Tibial artery (tissue), 4 donors: ENCODE data around the gene MPST.

Experiments
- DNase-seq, 2 donors: peaks; one replicate each; pipeline ENCODE4 v3.0.0-alpha.2; 2019
- H3K27ac ChIP-seq, 2 donors: fragments of 200-600 bp; sonication (generic) in 1 of 2; 1 replicate in 1 of 2; 2 replicates in 1 of 2; pipeline ENCODE4 v1.5.1; 2018 to 2019; ENCODE audit warnings: mild to moderate bottlenecking in 1 of 2
- H3K27me3 ChIP-seq, 2 donors: fragments of 200-600 bp; sonication (generic) in 1 of 2; one replicate each; pipeline versions ENCODE4 v1.5.1 to v1.6.0; 2016 to 2019
- H3K36me3 ChIP-seq, 3 donors: fragments of 200-600 bp; sonication (generic) in 2 of 3; one replicate each; pipeline ENCODE4 v1.5.1; 2016 to 2019; ENCODE audit warnings: mild to moderate bottlenecking in 2 of 3
- H3K4me1 ChIP-seq, 4 donors: fragments of 200-600 bp; sonication (generic) in 2 of 4; 1 replicate in 3 of 4; 2 replicates in 1 of 4; pipeline ENCODE4 v1.5.1; 2016 to 2019
- H3K4me3 ChIP-seq, 2 donors: fragments of 200-600 bp; sonication (generic) in 1 of 2; 1 replicate in 1 of 2; 2 replicates in 1 of 2; pipeline ENCODE4 v1.5.1; 2018 to 2019; ENCODE audit warnings: mild to moderate bottlenecking in 2 of 2
- H3K9me3 ChIP-seq, 3 donors: fragments of 200-600 bp; sonication (generic) in 1 of 3; one replicate each; pipeline ENCODE4 v1.5.1; 2016 to 2019
- intact Hi-C: fragments of 100-400 bp; cut with DNase I; formaldehyde crosslinking; loops from one replicate; pipeline ENCODE4 v1.15.0; 2023; ENCODE audit warnings: low total_unique reads
- TF ChIP-seq, protein P1 (sequence below), 2 experiments: fragments of 200-600 bp in 1 of 2; fragments of 450-650 bp in 1 of 2; IDR thresholded peaks; one replicate each; pipeline ENCODE4 v1.5.1; 2017 to 2019; ENCODE audit warnings: antibody characterized with exemption in 2 of 2, mild to moderate bottlenecking in 1 of 2, moderate library complexity in 1 of 2

The MPST gene

DNA sequence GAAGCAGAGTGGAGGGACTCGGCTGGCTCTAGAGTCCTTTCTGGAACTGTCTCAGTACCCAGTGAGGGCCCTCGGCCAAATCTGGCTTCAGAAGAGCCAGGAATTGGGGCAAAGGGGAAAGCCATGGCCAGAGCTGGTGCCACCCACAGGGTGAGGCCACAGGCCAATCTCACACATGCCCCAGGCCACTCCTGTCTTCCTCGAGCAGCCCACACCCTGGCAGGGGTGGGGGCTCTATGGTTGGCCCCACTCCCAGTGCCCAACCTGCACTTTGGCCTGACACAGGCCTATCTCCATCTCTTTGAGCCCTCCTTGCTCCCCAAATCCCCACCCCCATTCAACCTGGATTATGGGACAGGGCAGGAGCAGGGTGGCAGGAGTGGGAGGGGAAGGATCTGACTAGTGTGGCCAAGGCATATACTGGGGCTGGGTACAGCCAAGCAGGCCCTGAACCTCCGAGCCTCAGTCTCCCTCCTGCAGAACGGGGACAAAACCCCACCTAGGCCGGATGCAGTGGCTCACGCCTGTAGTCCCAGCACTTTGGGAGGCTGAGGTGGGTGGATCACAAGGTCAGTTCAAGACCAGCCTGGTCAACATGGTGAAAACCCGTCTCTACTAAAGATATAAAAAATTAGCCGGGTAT is 7.2 kb upstream of the MPST start:
- Histone ChIP-seq H3K27me3 (no peaks in the 10 kb centered on the region), H3K4me3 (no peak overlapping the region), H3K27ac (no peak overlapping the region), H3K9me3 (no peaks in the 10 kb centered on the region), H3K4me1 (peaks cover 0 to 14% (median 9%) of the 10 kb centered on the region in 4 donors), H3K36me3 (peaks cover 0 to 13% (median 0%) of the 10 kb centered on the region in 3 donors)
- no peak for DNase-seq
- intact Hi-C loops = no loop called here
- TF ChIP-seq, protein P1, sequence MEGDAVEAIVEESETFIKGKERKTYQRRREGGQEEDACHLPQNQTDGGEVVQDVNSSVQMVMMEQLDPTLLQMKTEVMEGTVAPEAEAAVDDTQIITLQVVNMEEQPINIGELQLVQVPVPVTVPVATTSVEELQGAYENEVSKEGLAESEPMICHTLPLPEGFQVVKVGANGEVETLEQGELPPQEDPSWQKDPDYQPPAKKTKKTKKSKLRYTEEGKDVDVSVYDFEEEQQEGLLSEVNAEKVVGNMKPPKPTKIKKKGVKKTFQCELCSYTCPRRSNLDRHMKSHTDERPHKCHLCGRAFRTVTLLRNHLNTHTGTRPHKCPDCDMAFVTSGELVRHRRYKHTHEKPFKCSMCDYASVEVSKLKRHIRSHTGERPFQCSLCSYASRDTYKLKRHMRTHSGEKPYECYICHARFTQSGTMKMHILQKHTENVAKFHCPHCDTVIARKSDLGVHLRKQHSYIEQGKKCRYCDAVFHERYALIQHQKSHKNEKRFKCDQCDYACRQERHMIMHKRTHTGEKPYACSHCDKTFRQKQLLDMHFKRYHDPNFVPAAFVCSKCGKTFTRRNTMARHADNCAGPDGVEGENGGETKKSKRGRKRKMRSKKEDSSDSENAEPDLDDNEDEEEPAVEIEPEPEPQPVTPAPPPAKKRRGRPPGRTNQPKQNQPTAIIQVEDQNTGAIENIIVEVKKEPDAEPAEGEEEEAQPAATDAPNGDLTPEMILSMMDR (IDR thresholded peaks at IDR 0.05) = no peak

DNA sequence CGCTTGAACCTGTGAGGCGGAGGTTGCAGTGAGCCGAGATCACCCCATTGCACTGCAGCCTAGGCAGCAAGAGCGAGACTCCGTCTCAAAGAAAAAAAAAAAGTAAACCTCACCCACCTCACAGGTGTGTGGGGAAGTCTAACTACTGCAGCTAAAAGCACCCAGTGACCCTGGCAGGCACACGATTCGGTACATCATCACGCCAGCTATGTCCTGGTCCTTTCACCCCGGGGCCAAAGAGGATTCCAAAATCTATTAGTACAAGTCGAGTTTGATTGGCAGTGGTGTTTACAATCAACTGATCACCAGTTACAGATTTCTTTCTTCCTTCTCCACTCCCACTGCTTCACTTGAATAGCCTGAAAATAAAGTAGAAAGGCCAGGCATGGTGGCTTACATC is 6.6 kb upstream of the MPST start:
- no peaks in the 10 kb centered on the region for H3K27me3 ChIP-seq
- intact Hi-C loops = no loop called here
- no peaks in the 10 kb centered on the region for H3K9me3 ChIP-seq
- H3K4me3 ChIP-seq = no peak overlapping the region
- DNase-seq = no peak
- no peak overlapping the region for H3K27ac ChIP-seq
- TF ChIP-seq, protein P1 (IDR thresholded peaks at IDR 0.05) = no peak
- H3K36me3 ChIP-seq = peaks cover 0 to 15% (median 0%) of the 10 kb centered on the region in 3 donors
- peaks cover 0 to 20% (median 14%) of the 10 kb centered on the region in 4 donors for H3K4me1 ChIP-seq

DNA sequence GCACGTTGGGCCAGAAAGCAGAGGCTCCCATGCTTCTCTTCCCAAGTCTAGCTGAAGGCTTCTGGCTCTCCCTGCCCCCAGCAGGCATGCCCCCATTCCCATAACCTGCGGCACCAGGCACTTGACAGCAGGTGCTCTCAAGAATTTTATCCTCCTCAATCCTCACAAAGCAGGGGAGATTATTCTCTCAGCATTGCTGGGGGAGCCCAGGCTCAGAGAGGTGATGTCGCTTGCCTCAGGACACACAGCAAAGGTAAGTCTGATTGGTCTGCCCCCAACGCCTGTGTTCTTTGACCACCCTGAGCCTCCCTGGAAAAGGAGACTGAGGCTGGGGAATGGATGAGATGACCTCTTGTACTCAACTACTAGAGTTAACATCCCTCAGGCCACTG is 5.1 kb upstream of the MPST start:
- H3K9me3 ChIP-seq = no peaks in the 10 kb centered on the region
- no peak overlapping the region for H3K27ac ChIP-seq
- intact Hi-C loops = no loop called here
- no peaks in the 10 kb centered on the region for H3K27me3 ChIP-seq
- DNase-seq = no peak
- H3K4me1 ChIP-seq = peaks cover 0 to 27% (median 22%) of the 10 kb centered on the region in 4 donors
- H3K4me3 ChIP-seq = no peak overlapping the region
- peaks cover 0 to 15% (median 0%) of the 10 kb centered on the region in 3 donors for H3K36me3 ChIP-seq
- TF ChIP-seq, protein P1 (IDR thresholded peaks at IDR 0.05) = no peak

- Histone ChIP-seq H3K4me3 (no peak overlapping the region), H3K36me3 (peaks cover 0 to 15% (median 0%) of the 10 kb centered on the region in 3 donors), H3K4me1 (peaks cover 0 to 27% (median 22%) of the 10 kb centered on the region in 4 donors), H3K27me3 (no peaks in the 10 kb centered on the region), H3K9me3 (no peaks in the 10 kb centered on the region), H3K27ac (no peak overlapping the region)
- DNase-seq = no peak
- intact Hi-C loops = no loop called here
- TF ChIP-seq, protein P1 (IDR thresholded peaks at IDR 0.05) = no peak
These were observed 4.5 kb upstream of the MPST start for GRCh38 chr22:37014835-37015586.

- Histone ChIP-seq H3K4me1 (peaks cover 0 to 30% (median 25%) of the 10 kb centered on the region in 4 donors), H3K27me3 (no peaks in the 10 kb centered on the region), H3K4me3 (no peak overlapping the region), H3K36me3 (peaks cover 0 to 13% (median 0%) of the 10 kb centered on the region in 3 donors), H3K9me3 (no peaks in the 10 kb centered on the region), H3K27ac (no peak overlapping the region)
- intact Hi-C loops = no loop called here
- no peak for DNase-seq
- TF ChIP-seq, protein P1 (IDR thresholded peaks at IDR 0.05) = no peak
These were observed 4.0 kb upstream of the MPST start for GRCh38 chr22:37015587-37015878.
